HG02870 (cell line): ENCODE measurements around the gene IMPG2.
"Not testable (repeated sequence)": the region's sequence is repeated elsewhere in the genome, so short reads cannot be mapped to it uniquely, and the experiment has no call there.

Experiments used
- ATAC-seq: cut with Tn5 transposase; IDR thresholded peaks from one replicate; pipeline ENCODE4 v1.9.1; 2021; ENCODE audit warnings: mild to moderate bottlenecking, moderate library complexity; ENCODE audit not compliant: unreplicated experiment

IMPG2 gene

GRCh38 chr3:101320475-101320874 lies at the start of gene IMPG2:
Gene IMPG2, minus strand, starts transcription at chr3:101320575. Its CDS starts 203 bp downstream, at chr3:101320372.
- no peak for ATAC-seq

- no peak for ATAC-seq
Observed at GRCh38 chr3:101362406-101362805, 42.0 kb upstream of the IMPG2 start.

GRCh38 chr3:101351829-101352228 lies 31.5 kb upstream of the IMPG2 start:
- ATAC-seq, result no peak

- no peak for ATAC-seq
Observed at GRCh38 chr3:101340591-101340990, 20.2 kb upstream of the IMPG2 start.

- no peak for ATAC-seq
Observed at GRCh38 chr3:101333883-101334282, 13.5 kb upstream of the IMPG2 start.

- no peak for ATAC-seq
Observed at GRCh38 chr3:101329016-101329673, 8.8 kb upstream of the IMPG2 start.

- ATAC-seq, result no peak
Observed at GRCh38 chr3:101325393-101326134, 5.2 kb upstream of the IMPG2 start.

- no peak for ATAC-seq
Observed at GRCh38 chr3:101319531-101319930, 844 bp downstream of the IMPG2 start.

GRCh38 chr3:101312545-101312944 lies 7.8 kb downstream of the IMPG2 start:
- no peak for ATAC-seq

- no peak for ATAC-seq
Observed at GRCh38 chr3:101311676-101312075, 8.7 kb downstream of the IMPG2 start.

GRCh38 chr3:101310978-101311375 lies 9.4 kb downstream of the IMPG2 start:
- ATAC-seq, result no peak

- not testable (repeated sequence) for ATAC-seq
Observed at GRCh38 chr3:101308147-101308772, 12.1 kb downstream of the IMPG2 start.

- no peak for ATAC-seq
Observed at GRCh38 chr3:101303836-101304235, 16.5 kb downstream of the IMPG2 start.

GRCh38 chr3:101303089-101303731 lies 17.2 kb downstream of the IMPG2 start:
- no peak for ATAC-seq

- no peak for ATAC-seq
Observed at GRCh38 chr3:101300073-101300472, 20.3 kb downstream of the IMPG2 start.

- ATAC-seq, result no peak
Observed at GRCh38 chr3:101292027-101292426, 28.3 kb downstream of the IMPG2 start.

GRCh38 chr3:101288294-101288693 lies 32.1 kb downstream of the IMPG2 start:
- ATAC-seq, result no peak

GRCh38 chr3:101284757-101285156 lies 35.6 kb downstream of the IMPG2 start:
- ATAC-seq, result no peak

GRCh38 chr3:101281521-101282030 lies 38.8 kb downstream of the IMPG2 start:
- ATAC-seq, result no peak

GRCh38 chr3:101279765-101280385 lies 40.5 kb downstream of the IMPG2 start:
- no peak for ATAC-seq

- ATAC-seq, result no peak
Observed at GRCh38 chr3:101279162-101279561, 41.2 kb downstream of the IMPG2 start.
